Ovary (tissue), 3 donors: ENCODE data around the gene EIF4EBP3.

Source experiments
- CTCF ChIP-seq, 3 donors: fragments of 450-650 bp in 2 of 3; fragments of 200-600 bp in 1 of 3; IDR thresholded peaks; one replicate each; pipeline versions ENCODE4 v1.5.1 to v1.8.0; 2016 to 2022; ENCODE audit warnings: antibody characterized with exemption in 3 of 3, mild to moderate bottlenecking in 1 of 3
- EP300 ChIP-seq: sonication (generic); formaldehyde crosslinking; IDR thresholded peaks from one replicate; pipeline ENCODE4 v1.6.1; 2017; ENCODE audit warnings: antibody characterized with exemption
- POLR2A ChIP-seq: fragments of 450-650 bp; IDR thresholded peaks from one replicate; pipeline ENCODE4 v1.6.1; 2017; ENCODE audit warnings: antibody characterized with exemption, mild to moderate bottlenecking, moderate library complexity
- donor health status: DM: no; HTN: no; CAD: no.

DNA sequence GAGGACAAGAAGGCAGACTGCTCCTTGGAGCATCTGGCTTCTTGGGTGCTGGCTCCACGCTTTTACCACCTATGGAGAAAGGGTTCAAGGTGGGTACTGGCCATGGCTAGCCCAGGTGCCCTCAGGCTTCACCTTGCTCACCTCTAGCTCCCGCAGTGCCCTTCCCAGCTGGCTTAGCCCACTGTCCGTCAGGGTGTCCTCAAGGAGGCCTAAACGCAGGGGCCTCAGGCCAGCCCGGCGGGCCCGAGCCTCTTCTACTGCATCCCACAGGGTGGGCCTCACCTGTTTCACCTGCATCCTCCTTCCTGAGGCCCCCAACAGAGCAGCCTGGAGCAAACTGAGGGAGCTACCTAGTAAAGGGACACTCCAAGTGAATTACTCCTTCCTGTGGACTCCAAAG, 26.2 kb downstream of the EIF4EBP3 start:
- TF ChIP-seq POLR2A = no peak
- TF ChIP-seq CTCF (IDR thresholded peaks at IDR 0.05) = no peak
- TF ChIP-seq EP300 = no peak
